GM12872 (cell line): ENCODE results near the gene TYSND1.
A peak's percentile ranks its signal among the peaks of the same experiment; 100 is the strongest.

Source experiments
- CTCF ChIP-seq: IDR thresholded peaks from 3 replicates; pipeline ENCODE4 v1.5.1; 2011; ENCODE audit warnings: low read depth, mild to moderate bottlenecking, low read length, moderate library complexity; ENCODE audit not compliant: insufficient read depth

TYSND1 gene

GRCh38 chr10:70115948-70116682, 30.4 kb downstream of the TYSND1 start:
- peak; percentile 87 for TF ChIP-seq CTCF

- TF ChIP-seq CTCF: 0 out of 3 replicates have a peak, but pooled peaks have one; percentile 19
Observed at GRCh38 chr10:70114902-70115301, 31.6 kb downstream of the TYSND1 start.

GRCh38 chr10:70112071-70112470, 34.4 kb downstream of the TYSND1 start:
- TF ChIP-seq CTCF: no peak

GRCh38 chr10:70111496-70111895, 35.0 kb downstream of the TYSND1 start:
- no peak for TF ChIP-seq CTCF

- no peak for TF ChIP-seq CTCF
Observed at GRCh38 chr10:70109064-70109729, 37.3 kb downstream of the TYSND1 start.

- peak; percentile 71 for TF ChIP-seq CTCF
Observed at GRCh38 chr10:70106958-70107791, 39.3 kb downstream of the TYSND1 start.

- TF ChIP-seq CTCF: no peak
Observed at GRCh38 chr10:70101668-70102067, 44.8 kb downstream of the TYSND1 start.
